ENCODE data around the gene FAM193A.
"Not testable (repeated sequence)": the region's sequence is repeated elsewhere in the genome, so short reads cannot be mapped to it uniquely, and the experiment has no call there.

FAM193A gene

DNA sequence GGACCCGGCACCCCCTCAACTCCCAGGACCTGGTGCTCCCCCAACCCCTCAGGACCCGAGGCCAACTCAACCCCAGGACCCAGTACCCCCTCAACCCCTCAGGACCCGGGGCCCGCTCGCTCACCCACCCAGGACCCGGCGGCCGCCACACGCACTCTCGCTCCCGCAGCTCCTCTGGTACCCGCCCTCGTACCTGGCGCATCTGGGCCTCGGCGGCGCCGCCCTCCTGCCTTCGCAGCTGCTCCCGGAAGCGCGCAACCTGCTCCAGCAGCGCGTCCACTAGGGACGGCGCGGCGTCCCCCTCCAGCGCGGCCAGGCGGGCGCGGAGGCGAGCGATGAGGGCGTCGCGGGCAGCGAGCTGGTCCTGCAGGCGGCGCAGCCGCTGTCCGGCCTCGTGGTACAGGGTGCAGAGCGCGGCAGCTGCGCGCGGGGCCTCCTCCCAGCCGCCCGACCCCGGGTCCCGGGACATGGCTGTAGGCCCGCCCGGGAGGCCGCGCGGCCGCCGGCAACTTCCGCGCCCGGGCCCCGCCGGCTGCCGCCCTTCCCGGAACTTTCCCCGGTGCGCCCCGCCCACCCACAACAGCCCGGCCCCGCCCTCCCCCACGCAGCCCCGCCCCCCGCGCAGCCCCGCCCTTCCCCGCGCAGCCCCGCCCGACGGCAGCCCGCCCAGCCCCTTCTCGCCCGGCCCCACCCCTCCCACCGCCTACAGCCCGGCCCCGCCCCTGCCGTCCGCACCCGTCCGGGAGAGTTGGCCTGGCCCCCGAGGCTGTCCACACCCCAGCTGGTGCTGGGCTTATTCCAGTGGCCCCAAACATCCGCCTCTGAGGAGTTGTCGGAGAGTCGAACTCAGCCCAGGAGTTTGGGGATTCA is 219.6 kb downstream of the FAM193A start, which contains the start of gene TNIP2:
TSS of gene TNIP2 (minus strand) at position 516 of the 870 bp plus-strand sequence. CDS start at position 469, 47 bp downstream.
- peak; percentile 73 for DNase-seq (ENCODE audit: low read depth)
- TF ChIP-seq, protein P1, sequence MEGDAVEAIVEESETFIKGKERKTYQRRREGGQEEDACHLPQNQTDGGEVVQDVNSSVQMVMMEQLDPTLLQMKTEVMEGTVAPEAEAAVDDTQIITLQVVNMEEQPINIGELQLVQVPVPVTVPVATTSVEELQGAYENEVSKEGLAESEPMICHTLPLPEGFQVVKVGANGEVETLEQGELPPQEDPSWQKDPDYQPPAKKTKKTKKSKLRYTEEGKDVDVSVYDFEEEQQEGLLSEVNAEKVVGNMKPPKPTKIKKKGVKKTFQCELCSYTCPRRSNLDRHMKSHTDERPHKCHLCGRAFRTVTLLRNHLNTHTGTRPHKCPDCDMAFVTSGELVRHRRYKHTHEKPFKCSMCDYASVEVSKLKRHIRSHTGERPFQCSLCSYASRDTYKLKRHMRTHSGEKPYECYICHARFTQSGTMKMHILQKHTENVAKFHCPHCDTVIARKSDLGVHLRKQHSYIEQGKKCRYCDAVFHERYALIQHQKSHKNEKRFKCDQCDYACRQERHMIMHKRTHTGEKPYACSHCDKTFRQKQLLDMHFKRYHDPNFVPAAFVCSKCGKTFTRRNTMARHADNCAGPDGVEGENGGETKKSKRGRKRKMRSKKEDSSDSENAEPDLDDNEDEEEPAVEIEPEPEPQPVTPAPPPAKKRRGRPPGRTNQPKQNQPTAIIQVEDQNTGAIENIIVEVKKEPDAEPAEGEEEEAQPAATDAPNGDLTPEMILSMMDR (conservative IDR thresholded peaks at IDR 0.05; ENCODE audit: control insufficient read depth, insufficient read depth, low read depth, low read length) = no peak
- H3K4me3 ChIP-seq (ENCODE audit: control insufficient read depth, low read depth, low read length) = peak within 1 kb of the TSS; percentile 82

- DNase-seq (ENCODE audit: low read depth) = no peak
- peak overlapping the region; percentile 14 for H3K4me3 ChIP-seq (ENCODE audit: control insufficient read depth, low read depth, low read length)
Measured at GRCh38 chr4:2756691-2757350, 220.4 kb downstream of the FAM193A start.

GRCh38 chr4:2757426-2757825 is 221.0 kb downstream of the FAM193A start:
- TF ChIP-seq, protein P1 (conservative IDR thresholded peaks at IDR 0.05; ENCODE audit: control insufficient read depth, insufficient read depth, low read depth, low read length) = no peak
- no peak for DNase-seq (ENCODE audit: low read depth)
- no peak overlapping the region for H3K4me3 ChIP-seq (ENCODE audit: control insufficient read depth, low read depth, low read length)

More at GRCh38 chr4:2756691-2757350, 220.4 kb downstream of the FAM193A start:
- TF ChIP-seq, protein P1 (conservative IDR thresholded peaks at IDR 0.05; ENCODE audit: control insufficient read depth, insufficient read depth, low read depth, low read length) = no peak

GRCh38 chr4:2761035-2761923 is 224.8 kb downstream of the FAM193A start:
- TF ChIP-seq, protein P1 (conservative IDR thresholded peaks at IDR 0.05; ENCODE audit: control insufficient read depth, insufficient read depth, low read depth, low read length) = no peak
- H3K4me3 ChIP-seq (ENCODE audit: control insufficient read depth, low read depth, low read length) = no peak overlapping the region
- DNase-seq (ENCODE audit: low read depth) = no peak

DNA sequence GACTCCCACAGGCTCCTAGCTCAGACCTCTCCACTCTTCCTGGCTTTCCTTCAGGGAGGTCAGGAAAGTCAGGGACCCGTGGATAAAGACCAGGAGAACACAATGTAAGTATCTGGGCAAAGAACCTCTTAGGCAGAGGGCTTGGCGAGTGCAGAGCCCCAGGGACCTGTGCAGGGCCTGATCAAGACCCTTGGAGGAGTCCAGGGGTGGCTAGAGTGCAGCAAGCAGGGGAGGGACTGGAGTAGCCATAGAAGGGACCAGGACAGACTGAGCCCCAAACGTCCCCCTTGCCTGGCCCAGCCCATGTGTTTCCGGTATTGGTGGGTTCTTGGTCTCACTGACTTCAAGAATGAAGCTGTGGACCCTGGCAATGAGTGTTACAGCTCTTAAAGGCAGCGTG is 225.6 kb downstream of the FAM193A start:
- DNase-seq (ENCODE audit: low read depth) = no peak
- TF ChIP-seq, protein P1 (conservative IDR thresholded peaks at IDR 0.05; ENCODE audit: control insufficient read depth, insufficient read depth, low read depth, low read length) = no peak
- no peak overlapping the region for H3K4me3 ChIP-seq (ENCODE audit: control insufficient read depth, low read depth, low read length)

DNA sequence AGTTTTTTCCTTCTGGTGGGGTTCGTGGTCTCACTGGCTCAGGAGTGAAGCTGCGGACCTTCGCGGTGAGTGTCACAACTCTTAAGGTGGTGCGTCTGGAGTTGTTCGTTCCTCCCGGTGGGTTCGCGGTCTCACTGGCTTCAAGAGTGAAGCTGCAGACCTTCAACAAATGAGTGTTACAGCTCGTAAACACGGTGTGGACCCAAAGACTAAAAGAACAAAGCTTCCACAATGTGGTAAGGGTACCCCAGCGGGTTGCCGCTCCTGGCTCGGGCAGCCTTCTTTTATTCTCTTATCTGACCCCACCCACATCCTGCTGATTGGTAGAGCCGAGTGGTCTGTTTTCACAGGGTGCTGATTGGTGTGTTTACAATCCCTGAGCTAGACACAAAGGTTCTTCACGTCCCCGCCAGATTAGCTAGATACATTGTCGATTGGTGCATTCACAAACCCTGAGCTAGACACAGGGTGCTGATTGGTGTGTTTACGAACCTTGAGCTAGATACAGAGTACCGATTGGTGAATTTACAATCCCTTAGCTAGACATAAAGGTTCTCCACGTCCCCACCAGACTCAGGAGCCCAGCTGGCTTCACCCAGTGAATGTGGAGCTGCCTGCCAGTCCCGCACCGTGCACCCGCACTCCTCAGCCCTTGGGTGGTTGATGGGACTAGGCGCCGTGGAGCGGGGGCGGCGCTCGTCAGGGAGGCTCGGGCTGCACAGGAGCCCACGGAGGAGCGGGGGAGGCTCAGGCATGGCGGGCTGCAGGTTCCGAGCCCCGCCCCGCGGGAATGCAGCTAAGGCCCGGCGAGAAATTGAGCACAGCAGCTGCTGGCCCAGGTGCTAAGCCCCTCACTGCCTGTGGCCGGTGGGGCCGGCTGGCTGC is 226.3 kb downstream of the FAM193A start:
- not testable (repeated sequence) for DNase-seq (ENCODE audit: low read depth); H3K4me3 ChIP-seq (ENCODE audit: control insufficient read depth, low read depth, low read length)

Measured in fibroblast of mammary gland (primary cell).